ENCODE data around the gene CD2.

CD2 gene

DNA sequence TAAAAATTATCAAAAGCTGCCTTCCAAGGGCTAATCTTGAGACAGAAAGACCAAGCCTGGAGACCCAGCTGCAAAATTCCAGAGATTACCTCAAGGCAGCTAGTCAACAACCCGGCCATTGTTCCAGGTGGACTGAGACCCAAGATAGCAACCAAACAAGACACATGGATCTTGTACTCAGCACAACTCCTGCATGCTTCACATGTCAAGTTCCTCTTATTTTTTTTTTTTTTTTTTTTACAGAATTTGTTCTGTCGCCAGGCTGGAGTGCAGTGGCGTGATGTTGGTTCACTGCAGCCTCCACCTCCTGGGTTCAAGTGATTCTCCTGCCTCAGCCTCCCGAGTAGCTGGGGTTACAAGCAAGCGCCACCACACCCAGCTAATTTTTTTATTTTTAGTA is 40.1 kb downstream of the CD2 start:
- no peaks in the 10 kb centered on the region for H3K36me3 ChIP-seq (replicated peaks in 1 of 2; ENCODE audit: control insufficient read depth in 2 of 2, insufficient read depth in 2 of 2, low read length in 2 of 2)
- H2BK12ac ChIP-seq (ENCODE audit: low read length) = no peak overlapping the region
- no peak overlapping the region for H2AK5ac ChIP-seq (ENCODE audit: low read depth, low read length)
- H3K4me1 ChIP-seq (ENCODE audit: control insufficient read depth in 2 of 2, insufficient read depth in 1 of 2, low read depth in 1 of 2, low read length in 2 of 2) = no peaks in the 10 kb centered on the region
- no peaks in the 10 kb centered on the region for H3K79me1 ChIP-seq (ENCODE audit: low read depth, low read length)
- H3K4me2 ChIP-seq (ENCODE audit: insufficient read depth, low read length, poor library complexity, severe bottlenecking) = no peak overlapping the region
- H2AFZ ChIP-seq (ENCODE audit: low read length) = no peak overlapping the region
- H3K4me3 ChIP-seq (ENCODE audit: low read length in 2 of 2) = no peak overlapping the region
- no peak overlapping the region for H3K23ac ChIP-seq (ENCODE audit: low read depth, low read length, poor library complexity)
- no peak overlapping the region for H2BK120ac ChIP-seq (ENCODE audit: low read depth, low read length)
- H3K9ac ChIP-seq (ENCODE audit: low read depth, low read length, poor library complexity) = no peak overlapping the region
- no peak overlapping the region for H2BK15ac ChIP-seq (ENCODE audit: low read length)
- no peak overlapping the region for H3K14ac ChIP-seq (ENCODE audit: low read length)
- no peak overlapping the region for H4K8ac ChIP-seq (ENCODE audit: low read depth, low read length)
- H4K91ac ChIP-seq (ENCODE audit: low read depth, low read length, poor library complexity) = no peak overlapping the region
- DNase-seq (ENCODE audit: low spot score) = no peak
- no peaks in the 10 kb centered on the region for H3K9me3 ChIP-seq (replicated peaks in 1 of 2; ENCODE audit: control insufficient read depth in 2 of 2, insufficient read depth in 1 of 2, low read depth in 1 of 2, low read length in 2 of 2)
- H3K4ac ChIP-seq (ENCODE audit: low read length) = no peak overlapping the region
- WGBS, 2 donors (ENCODE audit: extremely low coverage in 2 of 2, insufficient read length in 2 of 2, insufficient replicate concordance in 1 of 2) = no CpG with 5 or more reads among the region's 5 CpGs
- no peaks in the 10 kb centered on the region for H3K27me3 ChIP-seq (ENCODE audit: control insufficient read depth in 3 of 3, insufficient read depth in 3 of 3, low read depth in 1 of 3, low read length in 3 of 3)
- no peak overlapping the region for H2BK5ac ChIP-seq (ENCODE audit: low read length)
- no peak overlapping the region for H3K27ac ChIP-seq (replicated peaks; ENCODE audit: low read length)
- no peak overlapping the region for H3K18ac ChIP-seq (ENCODE audit: low read length)

DNA sequence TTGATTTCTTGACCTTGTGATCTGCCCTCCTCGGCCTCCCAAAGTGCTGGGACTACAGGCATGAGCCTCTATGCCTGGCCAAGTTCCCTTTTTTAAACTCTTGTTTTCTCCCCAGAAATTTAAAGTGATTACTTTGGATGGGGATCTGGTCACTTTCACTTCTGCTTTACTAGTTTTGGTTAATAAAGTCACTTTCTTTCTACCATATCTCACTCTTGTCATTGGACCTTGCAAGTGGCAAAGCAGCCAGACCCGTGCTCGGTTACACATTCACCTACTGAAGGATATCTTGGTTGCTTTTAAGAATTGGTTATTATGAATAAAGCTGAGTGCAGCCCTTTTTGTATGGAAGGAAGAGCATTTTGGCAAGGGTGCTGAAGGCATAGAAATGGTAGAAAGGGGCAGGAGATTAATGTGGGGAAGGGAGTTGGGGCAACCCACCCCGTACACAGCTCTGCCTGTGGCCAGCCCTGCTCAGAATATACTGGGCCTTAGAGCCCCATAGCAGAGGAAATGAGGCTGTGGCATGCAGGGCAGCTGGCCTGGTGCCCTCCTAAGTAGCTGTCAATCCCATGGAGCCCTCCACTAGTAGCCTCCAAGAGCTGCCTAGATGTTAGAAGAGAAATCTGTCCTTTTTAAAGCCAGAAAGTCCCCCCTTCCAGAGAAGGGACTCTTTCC is 40.7 kb downstream of the CD2 start:
- Histone ChIP-seq H3K23ac (ENCODE audit: low read depth, low read length, poor library complexity) (no peak overlapping the region), H2BK120ac (ENCODE audit: low read depth, low read length) (no peak overlapping the region), H2BK12ac (ENCODE audit: low read length) (no peak overlapping the region), H2BK15ac (ENCODE audit: low read length) (no peak overlapping the region), H3K9ac (ENCODE audit: low read depth, low read length, poor library complexity) (no peak overlapping the region), H3K27me3 (ENCODE audit: control insufficient read depth in 3 of 3, insufficient read depth in 3 of 3, low read depth in 1 of 3, low read length in 3 of 3) (no peaks in the 10 kb centered on the region), H2BK5ac (ENCODE audit: low read length) (no peak overlapping the region), H3K4me3 (ENCODE audit: low read length in 2 of 2) (no peak overlapping the region), H3K4me2 (ENCODE audit: insufficient read depth, low read length, poor library complexity, severe bottlenecking) (no peak overlapping the region), H3K79me1 (ENCODE audit: low read depth, low read length) (no peaks in the 10 kb centered on the region), H2AK5ac (ENCODE audit: low read depth, low read length) (no peak overlapping the region), H3K4ac (ENCODE audit: low read length) (no peak overlapping the region), H4K8ac (ENCODE audit: low read depth, low read length) (no peak overlapping the region), H3K18ac (ENCODE audit: low read length) (no peak overlapping the region), H3K14ac (ENCODE audit: low read length) (no peak overlapping the region), H3K27ac (replicated peaks; ENCODE audit: low read length) (no peak overlapping the region), H2AFZ (ENCODE audit: low read length) (no peak overlapping the region), H3K36me3 (replicated peaks in 1 of 2; ENCODE audit: control insufficient read depth in 2 of 2, insufficient read depth in 2 of 2, low read length in 2 of 2) (no peaks in the 10 kb centered on the region), H4K91ac (ENCODE audit: low read depth, low read length, poor library complexity) (no peak overlapping the region), H3K9me3 (replicated peaks in 1 of 2; ENCODE audit: control insufficient read depth in 2 of 2, insufficient read depth in 1 of 2, low read depth in 1 of 2, low read length in 2 of 2) (no peaks in the 10 kb centered on the region), H3K4me1 (ENCODE audit: control insufficient read depth in 2 of 2, insufficient read depth in 1 of 2, low read depth in 1 of 2, low read length in 2 of 2) (no peaks in the 10 kb centered on the region)
- DNase-seq (ENCODE audit: low spot score) = no peak
- whole genome bisulfite sequencing, 2 donors (ENCODE audit: extremely low coverage in 2 of 2, insufficient read length in 2 of 2, insufficient replicate concordance in 1 of 2) = no CpG with 5 or more reads among the region's 4 CpGs

DNA sequence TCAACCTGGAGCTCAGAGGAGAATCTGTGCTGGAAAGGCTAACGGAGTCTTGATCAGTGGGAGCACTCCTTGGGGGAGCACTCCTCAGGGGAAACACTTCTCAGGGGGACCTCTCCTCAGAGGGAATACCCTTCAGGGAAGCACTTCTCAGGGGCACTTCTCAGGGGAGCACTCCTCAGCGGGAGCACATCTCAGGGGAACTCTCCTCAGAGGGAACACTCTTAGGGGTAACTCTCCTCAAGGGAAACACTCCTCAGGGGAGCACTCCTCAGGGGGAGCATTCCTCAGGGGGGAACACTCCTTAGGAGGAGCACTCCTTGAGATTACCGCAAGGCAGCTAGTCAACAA is 41.2 kb downstream of the CD2 start:
- H3K79me1 ChIP-seq (ENCODE audit: low read depth, low read length) = no peaks in the 10 kb centered on the region
- no peak overlapping the region for H3K18ac ChIP-seq (ENCODE audit: low read length)
- no peak overlapping the region for H2AFZ ChIP-seq (ENCODE audit: low read length)
- no peaks in the 10 kb centered on the region for H3K4me1 ChIP-seq (ENCODE audit: control insufficient read depth in 2 of 2, insufficient read depth in 1 of 2, low read depth in 1 of 2, low read length in 2 of 2)
- no peak overlapping the region for H4K8ac ChIP-seq (ENCODE audit: low read depth, low read length)
- H3K14ac ChIP-seq (ENCODE audit: low read length) = no peak overlapping the region
- no peak overlapping the region for H3K4me3 ChIP-seq (ENCODE audit: low read length in 2 of 2)
- H2BK12ac ChIP-seq (ENCODE audit: low read length) = no peak overlapping the region
- H2AK5ac ChIP-seq (ENCODE audit: low read depth, low read length) = no peak overlapping the region
- DNase-seq (ENCODE audit: low spot score) = no peak
- no peak overlapping the region for H4K91ac ChIP-seq (ENCODE audit: low read depth, low read length, poor library complexity)
- H3K9me3 ChIP-seq (replicated peaks in 1 of 2; ENCODE audit: control insufficient read depth in 2 of 2, insufficient read depth in 1 of 2, low read depth in 1 of 2, low read length in 2 of 2) = no peaks in the 10 kb centered on the region
- H3K36me3 ChIP-seq (replicated peaks in 1 of 2; ENCODE audit: control insufficient read depth in 2 of 2, insufficient read depth in 2 of 2, low read length in 2 of 2) = no peaks in the 10 kb centered on the region
- H3K23ac ChIP-seq (ENCODE audit: low read depth, low read length, poor library complexity) = no peak overlapping the region
- no peak overlapping the region for H2BK15ac ChIP-seq (ENCODE audit: low read length)
- no CpG with 5 or more reads among the region's 3 CpGs for WGBS, 2 donors (ENCODE audit: extremely low coverage in 2 of 2, insufficient read length in 2 of 2, insufficient replicate concordance in 1 of 2)
- H2BK5ac ChIP-seq (ENCODE audit: low read length) = no peak overlapping the region
- H3K27ac ChIP-seq (replicated peaks; ENCODE audit: low read length) = no peak overlapping the region
- H3K9ac ChIP-seq (ENCODE audit: low read depth, low read length, poor library complexity) = no peak overlapping the region
- no peak overlapping the region for H3K4ac ChIP-seq (ENCODE audit: low read length)
- no peak overlapping the region for H3K4me2 ChIP-seq (ENCODE audit: insufficient read depth, low read length, poor library complexity, severe bottlenecking)
- H3K27me3 ChIP-seq (ENCODE audit: control insufficient read depth in 3 of 3, insufficient read depth in 3 of 3, low read depth in 1 of 3, low read length in 3 of 3) = peaks cover 0 to 3% (median 0%) of the 10 kb centered on the region in 3 experiments
- H2BK120ac ChIP-seq (ENCODE audit: low read depth, low read length) = no peak overlapping the region

DNA sequence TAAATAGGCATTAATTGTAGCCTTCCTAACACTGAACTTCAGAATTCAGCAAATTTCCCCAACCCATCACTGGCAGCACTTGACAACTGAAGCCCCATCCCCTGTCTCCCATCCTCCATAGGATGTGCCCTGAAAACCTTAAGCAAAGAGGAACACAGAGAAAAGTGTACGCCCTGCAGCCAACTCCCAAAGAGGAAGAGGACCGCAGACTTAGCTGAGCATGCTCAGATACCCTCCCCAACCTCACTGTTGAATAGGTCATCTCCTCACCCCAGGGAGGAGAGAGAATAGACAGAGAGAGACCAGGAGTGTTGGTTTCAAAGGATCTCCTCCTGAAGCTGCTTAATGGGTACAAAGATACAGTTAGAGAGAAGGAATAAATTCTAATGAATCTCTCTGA is 50.5 kb downstream of the CD2 start:
- H3K18ac ChIP-seq (ENCODE audit: low read length) = no peak overlapping the region
- H3K4me3 ChIP-seq (ENCODE audit: low read length in 2 of 2) = no peak overlapping the region
- WGBS, 2 donors (ENCODE audit: extremely low coverage in 2 of 2, insufficient read length in 2 of 2, insufficient replicate concordance in 1 of 2) = no CpG with 5 or more reads among the region's 2 CpGs
- H3K36me3 ChIP-seq (replicated peaks in 1 of 2; ENCODE audit: control insufficient read depth in 2 of 2, insufficient read depth in 2 of 2, low read length in 2 of 2) = no peaks in the 10 kb centered on the region
- no peak overlapping the region for H3K4ac ChIP-seq (ENCODE audit: low read length)
- no peak overlapping the region for H2BK120ac ChIP-seq (ENCODE audit: low read depth, low read length)
- H4K91ac ChIP-seq (ENCODE audit: low read depth, low read length, poor library complexity) = no peak overlapping the region
- H2AK5ac ChIP-seq (ENCODE audit: low read depth, low read length) = no peak overlapping the region
- no peak overlapping the region for H3K27ac ChIP-seq (replicated peaks; ENCODE audit: low read length)
- no peak overlapping the region for H4K8ac ChIP-seq (ENCODE audit: low read depth, low read length)
- H3K4me1 ChIP-seq (ENCODE audit: control insufficient read depth in 2 of 2, insufficient read depth in 1 of 2, low read depth in 1 of 2, low read length in 2 of 2) = peaks cover 0 to 11% of the 10 kb centered on the region in 2 donors
- H3K4me2 ChIP-seq (ENCODE audit: insufficient read depth, low read length, poor library complexity, severe bottlenecking) = no peak overlapping the region
- H3K23ac ChIP-seq (ENCODE audit: low read depth, low read length, poor library complexity) = no peak overlapping the region
- no peak for DNase-seq (ENCODE audit: low spot score)
- no peak overlapping the region for H2BK15ac ChIP-seq (ENCODE audit: low read length)
- no peak overlapping the region for H2BK12ac ChIP-seq (ENCODE audit: low read length)
- no peaks in the 10 kb centered on the region for H3K9me3 ChIP-seq (replicated peaks in 1 of 2; ENCODE audit: control insufficient read depth in 2 of 2, insufficient read depth in 1 of 2, low read depth in 1 of 2, low read length in 2 of 2)
- no peaks in the 10 kb centered on the region for H3K79me1 ChIP-seq (ENCODE audit: low read depth, low read length)
- no peak overlapping the region for H3K14ac ChIP-seq (ENCODE audit: low read length)
- no peak overlapping the region for H3K9ac ChIP-seq (ENCODE audit: low read depth, low read length, poor library complexity)
- no peak overlapping the region for H2AFZ ChIP-seq (ENCODE audit: low read length)
- no peak overlapping the region for H2BK5ac ChIP-seq (ENCODE audit: low read length)
- peaks cover 0 to 4% (median 0%) of the 10 kb centered on the region in 3 experiments for H3K27me3 ChIP-seq (ENCODE audit: control insufficient read depth in 3 of 3, insufficient read depth in 3 of 3, low read depth in 1 of 3, low read length in 3 of 3)
